ES-I3 (cell line): Measurements from ENCODE around the gene MCOLN2.

Source experiments
- H3K36me3 ChIP-seq: 2 replicates; pipeline ENCODE4 v1.6.1; 2013; ENCODE audit warnings: mild to moderate bottlenecking, low read length, control low read depth, moderate library complexity; ENCODE audit not compliant: insufficient read depth
- H3K4me1 ChIP-seq: 2 replicates; pipeline ENCODE4 v1.6.1; 2013; ENCODE audit warnings: mild to moderate bottlenecking, control low read depth, low read length; ENCODE audit not compliant: insufficient read depth
- H3K9ac ChIP-seq: 2 replicates; pipeline ENCODE4 v1.6.1; 2013; ENCODE audit warnings: low read depth, mild to moderate bottlenecking, low read length, moderate library complexity
- H3K9me3 ChIP-seq: 2 replicates; pipeline ENCODE4 v1.6.1; 2013; ENCODE audit warnings: mild to moderate bottlenecking, low read length, moderate library complexity; ENCODE audit not compliant: control insufficient read depth, insufficient read depth

MCOLN2 gene

GRCh38 chr1:84944767-84945486 lies 52.0 kb downstream of the MCOLN2 start:
- H3K9me3 ChIP-seq: no peaks in the 10 kb centered on the region
- H3K9ac ChIP-seq: no peak overlapping the region

GRCh38 chr1:84941843-84942242 lies 55.1 kb downstream of the MCOLN2 start:
- Histone ChIP-seq H3K9me3 (no peaks in the 10 kb centered on the region), H3K36me3 (no peaks in the 10 kb centered on the region), H3K9ac (no peak overlapping the region), H3K4me1 (peaks cover 10% of the 10 kb centered on the region)

More at GRCh38 chr1:84944767-84945486, 52.0 kb downstream of the MCOLN2 start:
- peaks cover 19% of the 10 kb centered on the region for H3K4me1 ChIP-seq
- no peaks in the 10 kb centered on the region for H3K36me3 ChIP-seq

- no peak overlapping the region for H3K9ac ChIP-seq
- no peaks in the 10 kb centered on the region for H3K36me3 ChIP-seq
- no peaks in the 10 kb centered on the region; the same call in 1 of the 2 replicates for H3K4me1 ChIP-seq
- H3K9me3 ChIP-seq: no peaks in the 10 kb centered on the region
These were observed 56.4 kb downstream of the MCOLN2 start for GRCh38 chr1:84940481-84940880.

GRCh38 chr1:84939761-84940160 lies 57.2 kb downstream of the MCOLN2 start:
- Histone ChIP-seq H3K9ac (no peak overlapping the region), H3K4me1 (no peaks in the 10 kb centered on the region; the same call in 1 of the 2 replicates), H3K36me3 (no peaks in the 10 kb centered on the region), H3K9me3 (no peaks in the 10 kb centered on the region)

- no peak overlapping the region for H3K9ac ChIP-seq
- no peaks in the 10 kb centered on the region; the same call in 1 of the 2 replicates for H3K4me1 ChIP-seq
- no peaks in the 10 kb centered on the region for H3K36me3 ChIP-seq
- H3K9me3 ChIP-seq: no peaks in the 10 kb centered on the region
These were observed 57.8 kb downstream of the MCOLN2 start for GRCh38 chr1:84939151-84939550.

- no peaks in the 10 kb centered on the region for H3K36me3 ChIP-seq
These were observed 60.6 kb downstream of the MCOLN2 start for GRCh38 chr1:84936116-84936810.

GRCh38 chr1:84933011-84933611 lies 63.8 kb downstream of the MCOLN2 start:
- peaks cover 6% of the 10 kb centered on the region; the same call in 1 of the 2 replicates for H3K4me1 ChIP-seq
- no peak overlapping the region for H3K9ac ChIP-seq
- no peaks in the 10 kb centered on the region for H3K9me3 ChIP-seq
- H3K36me3 ChIP-seq: no peaks in the 10 kb centered on the region

More at GRCh38 chr1:84936116-84936810, 60.6 kb downstream of the MCOLN2 start:
- Histone ChIP-seq H3K4me1 (no peaks in the 10 kb centered on the region; the same call in 1 of the 2 replicates), H3K9ac (no peak overlapping the region), H3K9me3 (no peaks in the 10 kb centered on the region)

- H3K4me1 ChIP-seq: peaks cover 6% of the 10 kb centered on the region; the same call in 1 of the 2 replicates
- no peaks in the 10 kb centered on the region for H3K9me3 ChIP-seq
- no peak overlapping the region for H3K9ac ChIP-seq
- H3K36me3 ChIP-seq: no peaks in the 10 kb centered on the region
These were observed 66.1 kb downstream of the MCOLN2 start for GRCh38 chr1:84930831-84931230.

GRCh38 chr1:84930329-84930728 lies 66.6 kb downstream of the MCOLN2 start:
- no peaks in the 10 kb centered on the region for H3K9me3 ChIP-seq
- H3K4me1 ChIP-seq: peaks cover 6% of the 10 kb centered on the region; the same call in 1 of the 2 replicates
- H3K36me3 ChIP-seq: no peaks in the 10 kb centered on the region
- no peak overlapping the region for H3K9ac ChIP-seq

- H3K36me3 ChIP-seq: no peaks in the 10 kb centered on the region
- no peaks in the 10 kb centered on the region for H3K9me3 ChIP-seq
- no peak overlapping the region for H3K9ac ChIP-seq
- H3K4me1 ChIP-seq: peaks cover 6% of the 10 kb centered on the region; the same call in 1 of the 2 replicates
These were observed 67.3 kb downstream of the MCOLN2 start for GRCh38 chr1:84929581-84929980.

- no peaks in the 10 kb centered on the region for H3K9me3 ChIP-seq
- peaks cover 6% of the 10 kb centered on the region; the same call in 1 of the 2 replicates for H3K4me1 ChIP-seq
- H3K36me3 ChIP-seq: no peaks in the 10 kb centered on the region
- no peak overlapping the region for H3K9ac ChIP-seq
These were observed 67.9 kb downstream of the MCOLN2 start for GRCh38 chr1:84928979-84929378.

GRCh38 chr1:84923317-84923716 lies 73.6 kb downstream of the MCOLN2 start:
- no peaks in the 10 kb centered on the region for H3K36me3 ChIP-seq
- no peaks in the 10 kb centered on the region for H3K9me3 ChIP-seq
- no peak overlapping the region for H3K9ac ChIP-seq
- H3K4me1 ChIP-seq: no peaks in the 10 kb centered on the region

GRCh38 chr1:84920159-84920558 lies 76.8 kb downstream of the MCOLN2 start:
- Histone ChIP-seq H3K4me1 (0 out of 2 replicates have a peak, but pooled peaks cover 3% of the 10 kb centered on the region), H3K36me3 (no peaks in the 10 kb centered on the region), H3K9me3 (no peaks in the 10 kb centered on the region), H3K9ac (no peak overlapping the region)

GRCh38 chr1:84919461-84919970 lies 77.4 kb downstream of the MCOLN2 start:
- Histone ChIP-seq H3K9me3 (no peaks in the 10 kb centered on the region), H3K36me3 (no peaks in the 10 kb centered on the region), H3K9ac (no peak overlapping the region), H3K4me1 (0 out of 2 replicates have a peak, but pooled peaks cover 3% of the 10 kb centered on the region)
